H9 (cell line): ENCODE data around the gene ACADS. TPM values are rescaled to one million over a fixed set of nuclear protein-coding genes. Genes with fewer than 3 reads are reported as not detected.

Source experiments
- DNase-seq: peaks from one replicate; pipeline ENCODE4 v3.0.0-alpha.2; 2017
- H2AFZ ChIP-seq: one replicate; pipeline ENCODE4 v1.6.1; 2013; ENCODE audit warnings: mild to moderate bottlenecking, low read length, control low read depth, moderate library complexity
- H2AK5ac ChIP-seq: 2 replicates; pipeline ENCODE4 v1.6.1; 2013; ENCODE audit warnings: low read length, control low read depth, mixed read lengths; ENCODE audit not compliant: insufficient read length
- H2BK120ac ChIP-seq: one replicate; pipeline ENCODE4 v1.6.1; 2013; ENCODE audit warnings: low read depth, mild to moderate bottlenecking, low read length, control low read depth, inconsistent platforms; ENCODE audit not compliant: poor library complexity, severe bottlenecking
- H2BK12ac ChIP-seq: 2 replicates; pipeline ENCODE4 v1.6.1; 2013; ENCODE audit warnings: low read length, control low read depth, mixed read lengths, low read depth; ENCODE audit not compliant: insufficient read length
- H2BK15ac ChIP-seq: 2 replicates; pipeline ENCODE4 v1.6.1; 2013; ENCODE audit warnings: low read depth, low read length, control low read depth
- H2BK20ac ChIP-seq: one replicate; pipeline ENCODE4 v1.6.1; 2013; ENCODE audit warnings: low read depth, mild to moderate bottlenecking, low read length, control low read depth, inconsistent platforms; ENCODE audit not compliant: poor library complexity, severe bottlenecking
- H2BK5ac ChIP-seq: 2 replicates; pipeline ENCODE4 v1.6.1; 2013; ENCODE audit warnings: low read length, control low read depth, mixed read lengths; ENCODE audit not compliant: insufficient read length
- H3K14ac ChIP-seq: 2 replicates; pipeline ENCODE4 v1.6.1; 2013; ENCODE audit warnings: low read length, control low read depth; ENCODE audit not compliant: insufficient read depth
- H3K18ac ChIP-seq: 2 replicates; pipeline ENCODE4 v1.6.1; 2013; ENCODE audit warnings: low read depth, mild to moderate bottlenecking, mixed read lengths, low read length, control low read depth; ENCODE audit not compliant: insufficient read length
- H3K23ac ChIP-seq: 2 replicates; pipeline ENCODE4 v1.6.1; 2013; ENCODE audit warnings: low read length, control low read depth, mixed read lengths, low read depth; ENCODE audit not compliant: insufficient read length
- H3K23me2 ChIP-seq: 2 replicates; pipeline ENCODE4 v1.6.1; 2013; ENCODE audit warnings: low read depth, mild to moderate bottlenecking, mixed read lengths, low read length, control low read depth; ENCODE audit not compliant: insufficient read length, poor library complexity, severe bottlenecking
- H3K27ac ChIP-seq: 2 replicates; pipeline ENCODE4 v1.5.1; 2013; ENCODE audit warnings: low read length, control low read depth, mixed read lengths, low read depth; ENCODE audit not compliant: insufficient read length
- H3K27me3 ChIP-seq: 2 replicates; pipeline ENCODE4 v1.6.1; 2013; ENCODE audit warnings: low read length, control low read depth, inconsistent platforms; ENCODE audit not compliant: insufficient read depth
- H3K4ac ChIP-seq: 2 replicates; pipeline ENCODE4 v1.6.1; 2013; ENCODE audit warnings: low read depth, mild to moderate bottlenecking, control low read depth, inconsistent platforms, low read length, moderate library complexity
- H3K4me1 ChIP-seq: 2 replicates; pipeline ENCODE4 v1.6.1; 2013; ENCODE audit warnings: low read length, control low read depth, inconsistent platforms; ENCODE audit not compliant: insufficient read depth
- H3K4me2 ChIP-seq: 2 replicates; pipeline ENCODE4 v1.6.1; 2013; ENCODE audit warnings: low read length, control low read depth, mixed read lengths; ENCODE audit not compliant: insufficient read length, insufficient read depth
- H3K56ac ChIP-seq: 2 replicates; pipeline ENCODE4 v1.6.1; 2013; ENCODE audit warnings: low read depth, mild to moderate bottlenecking, mixed read lengths, low read length, control low read depth; ENCODE audit not compliant: insufficient read length
- H3K79me1 ChIP-seq: 2 replicates; pipeline ENCODE4 v1.6.1; 2013; ENCODE audit warnings: low read depth, mild to moderate bottlenecking, moderate library complexity, low read length, control low read depth, inconsistent platforms; ENCODE audit not compliant: insufficient read depth, poor library complexity, severe bottlenecking
- H3K79me2 ChIP-seq: 2 replicates; pipeline ENCODE4 v1.6.1; 2013; ENCODE audit warnings: low read length, control low read depth, inconsistent platforms; ENCODE audit not compliant: insufficient read depth
- H3K9ac ChIP-seq: 2 replicates; pipeline ENCODE4 v1.6.1; 2013; ENCODE audit warnings: low read length, control low read depth, mixed read lengths; ENCODE audit not compliant: insufficient read length; ENCODE audit errors: extremely low read depth
- H3K9me3 ChIP-seq: one replicate; pipeline ENCODE4 v1.6.1; 2013; ENCODE audit warnings: low read depth, low read length, inconsistent platforms; ENCODE audit not compliant: control insufficient read depth
- H3T11ph ChIP-seq: one replicate; pipeline ENCODE4 v1.6.1; 2013; ENCODE audit warnings: mild to moderate bottlenecking, low read length, control low read depth, inconsistent platforms
- H4K20me1 ChIP-seq: one replicate; pipeline ENCODE4 v1.6.1; 2013; ENCODE audit not compliant: control insufficient read depth, insufficient read length, insufficient read depth
- H4K5ac ChIP-seq: 2 replicates; pipeline ENCODE4 v1.6.1; 2013; ENCODE audit warnings: low read depth, mild to moderate bottlenecking, mixed read lengths, low read length, control low read depth; ENCODE audit not compliant: insufficient read length
- H4K8ac ChIP-seq: replicated peaks from 2 replicates; pipeline ENCODE4 v1.6.1; 2013; ENCODE audit warnings: low read length, control low read depth, mixed read lengths, low read depth; ENCODE audit not compliant: insufficient read length
- H4K91ac ChIP-seq: 2 replicates; pipeline ENCODE4 v1.6.1; 2013; ENCODE audit warnings: low read depth, mild to moderate bottlenecking, moderate library complexity, mixed read lengths, low read length, control low read depth; ENCODE audit not compliant: insufficient read length
- H3K27ac Mint-ChIP-seq, 3 experiments: 2 replicates in 2 of 3; 3 replicates in 1 of 3; pipeline ENCODE4 v1.8.0; 2020 to 2021; ENCODE audit warnings: mixed read lengths in 3 of 3, mild to moderate bottlenecking in 1 of 3, moderate library complexity in 1 of 3
- H3K27me3 Mint-ChIP-seq: 2 replicates; pipeline ENCODE4 v1.8.0; 2021; ENCODE audit warnings: low read depth, mild to moderate bottlenecking, moderate library complexity, mixed read lengths
- H3K36me3 Mint-ChIP-seq, 3 experiments: 2 replicates in 2 of 3; 3 replicates in 1 of 3; pipeline ENCODE4 v1.8.0; 2020 to 2021; ENCODE audit warnings: low read depth in 3 of 3, mixed read lengths in 3 of 3; ENCODE audit not compliant: insufficient read depth in 1 of 3
- H3K4me1 Mint-ChIP-seq, 2 experiments: 2 replicates each; pipeline ENCODE4 v1.8.0; 2020; ENCODE audit warnings: mixed read lengths in 2 of 2
- H3K4me3 Mint-ChIP-seq, 2 experiments: 2 replicates in 1 of 2; 3 replicates in 1 of 2; pipeline ENCODE4 v1.8.0; 2020 to 2021; ENCODE audit warnings: mild to moderate bottlenecking in 2 of 2, mixed read lengths in 2 of 2, moderate library complexity in 1 of 2
- H3K9me3 Mint-ChIP-seq, 2 experiments: 2 replicates in 1 of 2; 3 replicates in 1 of 2; pipeline ENCODE4 v1.8.0; 2020; ENCODE audit warnings: mild to moderate bottlenecking in 2 of 2, mixed read lengths in 2 of 2, moderate library complexity in 1 of 2
- WGBS: extraction: QIAGEN DNeasy Blood & Tissue Kit; methylation state at CpG from one replicate; pipeline ENCODE4 v1.1.7; 2013; ENCODE audit warnings: missing lambda C conversion rate, low lambda C conversion rate, mixed read lengths; ENCODE audit not compliant: insufficient read length; ENCODE audit errors: extremely low coverage; 5-methylcytosine and 5-hydroxymethylcytosine counted together
- total RNA-seq: library from RNA; stranded (reverse); gene quantifications from 2 replicates; pipeline ENCODE4 v1.2.1, GENCODE V29; 2021
- TF ChIP-seq, protein P1 (sequence below): fragments of 200-600 bp; sonication (generic); conservative IDR thresholded peaks from 3 replicates; pipeline ENCODE4 v1.8.0; 2021; ENCODE audit warnings: antibody characterized with exemption, mild to moderate bottlenecking

ACADS gene
- total RNA-seq, 1 experiment from 2014 or later = 8.3 TPM

DNA sequence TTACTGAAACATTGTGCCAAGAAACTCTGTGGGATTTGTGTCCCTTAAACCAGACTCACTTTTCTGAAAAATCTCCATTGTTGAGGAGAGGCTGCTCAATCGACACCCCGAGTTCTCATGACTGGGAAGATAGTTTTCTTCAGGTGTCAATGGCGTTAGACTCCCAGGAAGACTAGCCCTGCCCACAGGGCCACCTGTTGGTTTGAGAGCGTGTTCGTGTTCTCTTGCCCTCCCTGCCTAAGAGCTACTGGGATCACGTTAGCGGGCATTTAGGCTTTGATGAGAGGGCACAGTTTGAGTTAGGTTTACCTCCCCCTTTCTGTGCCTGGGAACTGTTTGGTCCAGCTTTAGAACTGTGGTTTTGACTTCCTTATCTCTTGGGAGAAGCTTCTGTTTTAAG, 26.1 kb upstream of the ACADS start:
- Histone ChIP-seq H3K9me3 (no peaks in the 10 kb centered on the region), H2BK20ac (no peak overlapping the region), H4K8ac (no peak overlapping the region), H3K27ac (no peak overlapping the region), H4K5ac (no peak overlapping the region), H3K56ac (no peak overlapping the region), H3K79me1 (no peaks in the 10 kb centered on the region), H2BK120ac (no peak overlapping the region), H3K27me3 (no peaks in the 10 kb centered on the region), H2BK5ac (no peak overlapping the region), H3K4me1 (no peaks in the 10 kb centered on the region), H3K18ac (no peak overlapping the region), H3K4ac (no peak overlapping the region), H2AK5ac (no peak overlapping the region), H3T11ph (no peak overlapping the region), H4K91ac (no peak overlapping the region), H3K79me2 (no peaks in the 10 kb centered on the region), H3K23me2 (no peaks in the 10 kb centered on the region), H3K14ac (no peak overlapping the region), H3K4me2 (no peak overlapping the region), H3K9ac (no peak overlapping the region), H2BK15ac (no peak overlapping the region), H2AFZ (no peak overlapping the region), H4K20me1 (no peaks in the 10 kb centered on the region), H2BK12ac (no peak overlapping the region), H3K23ac (no peak overlapping the region)
- TF ChIP-seq, protein P1, sequence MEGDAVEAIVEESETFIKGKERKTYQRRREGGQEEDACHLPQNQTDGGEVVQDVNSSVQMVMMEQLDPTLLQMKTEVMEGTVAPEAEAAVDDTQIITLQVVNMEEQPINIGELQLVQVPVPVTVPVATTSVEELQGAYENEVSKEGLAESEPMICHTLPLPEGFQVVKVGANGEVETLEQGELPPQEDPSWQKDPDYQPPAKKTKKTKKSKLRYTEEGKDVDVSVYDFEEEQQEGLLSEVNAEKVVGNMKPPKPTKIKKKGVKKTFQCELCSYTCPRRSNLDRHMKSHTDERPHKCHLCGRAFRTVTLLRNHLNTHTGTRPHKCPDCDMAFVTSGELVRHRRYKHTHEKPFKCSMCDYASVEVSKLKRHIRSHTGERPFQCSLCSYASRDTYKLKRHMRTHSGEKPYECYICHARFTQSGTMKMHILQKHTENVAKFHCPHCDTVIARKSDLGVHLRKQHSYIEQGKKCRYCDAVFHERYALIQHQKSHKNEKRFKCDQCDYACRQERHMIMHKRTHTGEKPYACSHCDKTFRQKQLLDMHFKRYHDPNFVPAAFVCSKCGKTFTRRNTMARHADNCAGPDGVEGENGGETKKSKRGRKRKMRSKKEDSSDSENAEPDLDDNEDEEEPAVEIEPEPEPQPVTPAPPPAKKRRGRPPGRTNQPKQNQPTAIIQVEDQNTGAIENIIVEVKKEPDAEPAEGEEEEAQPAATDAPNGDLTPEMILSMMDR = no peak
- Mint-ChIP-seq H3K27ac (peak overlapping the region in 2 of 3 experiments; percentile 22 to 29; a peak in 1 of 7 replicates), H3K36me3 (peaks cover 47 to 83% (median 71%) of the 10 kb centered on the region in 3 experiments; a peak in 6 of 7 replicates), H3K27me3 (no peaks in the 10 kb centered on the region), H3K9me3 (no peaks in the 10 kb centered on the region), H3K4me3 (no peak overlapping the region), H3K4me1 (peaks cover 2% of the 10 kb centered on the region in 2 experiments; a peak in 3 of 4 replicates)
- DNase-seq = no peak
- no CpG with 5 or more reads among the region's 7 CpGs for WGBS
